GM18858 (cell line): Measurements from ENCODE around the gene ITPK1.
"Not testable (repeated sequence)": the region's sequence is repeated elsewhere in the genome, so short reads cannot be mapped to it uniquely, and the experiment has no call there.

ENCODE experiments used
- ATAC-seq: cut with Tn5 transposase; IDR thresholded peaks from one replicate; pipeline ENCODE4 v1.9.1; 2021; ENCODE audit not compliant: unreplicated experiment

The ITPK1 gene

DNA sequence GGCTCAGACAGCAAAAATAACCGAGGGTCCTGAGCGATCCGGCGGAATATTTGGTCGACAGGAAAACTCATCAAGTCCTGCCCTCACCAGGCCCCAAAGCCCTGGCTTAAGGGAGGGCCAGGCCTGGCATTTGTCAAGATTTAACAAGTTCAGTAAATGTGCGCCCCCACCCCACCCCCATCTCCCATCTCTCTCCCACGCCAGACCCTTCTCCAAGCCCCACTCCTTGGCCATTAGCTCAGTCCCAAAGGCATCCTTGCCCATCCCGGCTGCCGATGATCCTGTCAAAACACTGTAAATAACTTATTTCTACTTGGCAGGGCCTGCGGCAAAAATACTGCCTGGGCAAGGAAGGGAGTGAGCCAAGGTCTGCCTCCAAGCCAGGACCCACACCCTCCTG is 52.8 kb downstream of the ITPK1 start:
- ATAC-seq: no peak

DNA sequence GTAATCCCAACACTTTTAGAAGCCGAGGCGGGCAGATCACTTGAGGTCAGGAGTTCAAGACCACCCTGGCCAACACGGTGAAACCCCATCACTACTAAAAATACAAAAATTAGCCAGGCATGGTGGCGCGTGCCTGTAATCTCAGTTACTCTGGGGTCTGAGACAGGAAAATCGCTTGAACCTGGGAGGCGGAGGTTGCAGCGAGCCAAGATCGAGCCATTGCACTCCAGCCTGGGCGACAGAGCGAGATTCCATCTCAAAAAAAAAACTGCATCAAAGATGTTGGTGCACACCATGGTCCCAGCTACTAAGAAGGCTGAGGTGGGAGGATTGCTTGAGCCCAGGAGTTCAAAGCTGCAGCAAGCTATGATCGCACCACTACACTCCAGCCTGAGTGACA is 53.7 kb downstream of the ITPK1 start:
- not testable (repeated sequence) for ATAC-seq

DNA sequence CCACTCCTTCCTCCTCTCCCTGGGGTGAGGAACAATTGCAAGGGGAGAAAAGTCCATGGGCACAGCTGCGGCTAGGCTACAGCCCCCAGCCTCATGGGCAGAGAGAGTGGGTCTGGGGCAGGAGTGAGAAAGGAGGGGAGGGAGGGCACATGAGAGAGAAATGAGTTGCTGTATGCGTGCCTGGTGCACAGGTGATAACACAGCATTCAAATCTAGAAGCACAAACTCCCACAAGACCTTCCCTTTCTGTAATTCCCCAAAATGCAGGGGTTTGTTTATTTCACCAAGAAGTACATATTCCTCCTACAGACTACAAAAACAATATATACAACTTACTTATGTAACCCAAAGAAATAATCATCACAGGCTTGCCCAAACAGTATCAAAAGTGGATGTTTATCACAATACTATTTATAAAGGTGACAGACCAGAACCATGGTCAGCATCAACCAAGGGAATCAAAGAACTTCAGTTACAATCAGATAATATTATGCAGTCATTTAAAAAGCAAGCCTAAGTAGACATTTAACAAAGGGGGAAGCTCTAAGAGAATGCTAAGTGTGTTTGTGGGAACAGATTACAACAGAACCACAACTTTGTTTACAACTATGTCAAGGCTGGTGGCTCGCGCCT is 54.2 kb downstream of the ITPK1 start:
- no peak for ATAC-seq

DNA sequence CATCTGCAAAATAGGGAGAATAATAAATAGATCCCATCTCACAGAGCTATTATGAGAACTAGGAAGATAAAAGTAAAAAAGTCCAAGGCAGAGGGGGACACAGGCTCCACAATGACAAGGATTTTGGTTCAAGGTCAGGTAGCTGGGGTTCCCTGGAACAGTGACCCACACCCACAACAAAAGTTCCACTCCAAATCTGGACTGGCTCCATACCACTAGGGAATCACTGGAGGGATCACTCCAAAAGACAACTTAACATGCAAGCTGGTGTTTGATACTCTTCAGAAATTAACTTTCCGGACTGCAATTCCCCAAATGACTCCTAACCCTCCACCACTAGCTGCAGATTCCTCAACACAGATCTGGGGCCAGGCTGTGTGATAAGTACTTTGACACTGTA is 54.9 kb downstream of the ITPK1 start:
- no peak for ATAC-seq

DNA sequence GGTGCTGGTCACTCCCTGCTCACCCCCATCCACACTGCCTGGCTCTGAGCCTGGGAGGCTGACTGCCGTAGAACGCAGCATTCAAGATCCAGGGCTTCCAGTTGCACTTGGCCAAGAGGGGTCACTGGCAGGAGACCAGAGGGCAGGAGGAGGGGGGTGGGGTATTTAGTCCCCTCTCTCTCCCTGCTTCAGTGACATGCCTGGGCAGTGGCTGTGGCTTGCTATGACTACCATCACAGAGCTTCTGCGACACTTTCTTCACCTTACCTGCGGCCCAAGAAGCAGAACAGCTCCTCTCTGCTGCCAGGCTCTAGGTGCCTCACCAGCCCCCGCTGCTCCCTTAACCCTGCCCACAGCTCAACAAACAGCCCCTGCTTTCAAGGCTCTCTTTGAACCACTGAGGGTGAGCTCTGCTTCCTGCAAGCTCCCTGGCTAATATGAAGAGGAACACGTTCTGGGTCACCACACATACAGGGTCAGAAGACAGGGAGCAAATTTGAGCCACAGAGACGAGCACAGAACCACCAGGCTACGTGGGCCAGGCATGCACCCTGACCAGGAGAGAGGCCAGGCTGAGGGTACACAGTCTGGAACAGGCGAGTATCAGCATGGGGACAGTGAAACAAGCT is 55.7 kb downstream of the ITPK1 start:
- no peak for ATAC-seq

DNA sequence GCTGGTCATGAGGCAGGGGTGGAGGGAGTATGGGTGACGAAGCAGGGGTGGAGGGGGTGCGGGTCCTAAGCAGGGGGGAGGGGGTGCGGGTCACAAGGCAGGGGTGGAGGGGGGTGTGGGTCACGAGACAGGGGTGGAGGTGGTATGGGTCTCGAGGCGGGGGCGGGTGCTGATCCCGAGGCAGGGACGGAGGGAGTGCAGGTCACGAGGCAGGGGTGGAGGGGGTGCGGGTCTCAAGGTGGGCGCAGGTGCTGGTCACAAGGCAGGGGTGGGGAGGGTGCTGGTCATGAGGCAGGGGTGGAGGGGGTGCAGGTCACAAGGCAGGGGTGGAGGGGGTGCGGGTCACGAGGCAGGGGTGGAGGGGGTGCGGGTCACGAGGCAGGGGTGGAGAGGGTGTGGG is 56.5 kb downstream of the ITPK1 start:
- ATAC-seq: no peak

DNA sequence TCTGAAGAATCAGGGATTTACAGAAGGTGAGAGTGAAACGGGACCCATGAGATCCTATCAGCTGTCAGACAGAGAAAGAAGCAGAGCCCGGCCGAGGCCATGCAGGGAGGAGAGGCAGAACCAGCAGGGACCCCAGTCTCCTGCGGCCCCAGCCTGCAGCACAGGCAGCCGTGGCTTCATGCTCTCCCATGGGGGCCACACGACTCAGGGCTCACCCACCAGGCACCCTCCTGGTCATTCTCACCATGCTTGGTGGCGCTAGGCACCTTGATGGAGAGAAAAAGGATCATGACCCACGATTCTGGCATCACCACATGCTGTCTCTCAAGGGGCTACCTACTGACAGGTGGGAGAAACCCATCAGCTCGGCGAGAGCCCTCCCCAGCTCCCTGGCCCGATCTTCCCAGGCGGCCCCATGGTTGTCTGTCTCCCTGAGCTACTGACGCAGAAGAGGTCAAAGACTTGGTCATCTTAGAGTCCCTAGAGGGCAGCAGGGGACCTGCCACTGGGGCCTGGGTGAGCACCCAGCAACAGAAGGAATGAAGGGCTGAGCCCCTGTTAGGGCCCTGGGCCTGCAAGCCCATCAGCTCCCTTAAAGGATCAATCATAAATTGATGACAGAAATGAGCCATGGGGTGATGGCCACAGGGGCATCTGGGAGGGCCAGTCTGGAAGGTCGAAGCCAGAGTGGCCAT is 58.0 kb downstream of the ITPK1 start:
- ATAC-seq: no peak

DNA sequence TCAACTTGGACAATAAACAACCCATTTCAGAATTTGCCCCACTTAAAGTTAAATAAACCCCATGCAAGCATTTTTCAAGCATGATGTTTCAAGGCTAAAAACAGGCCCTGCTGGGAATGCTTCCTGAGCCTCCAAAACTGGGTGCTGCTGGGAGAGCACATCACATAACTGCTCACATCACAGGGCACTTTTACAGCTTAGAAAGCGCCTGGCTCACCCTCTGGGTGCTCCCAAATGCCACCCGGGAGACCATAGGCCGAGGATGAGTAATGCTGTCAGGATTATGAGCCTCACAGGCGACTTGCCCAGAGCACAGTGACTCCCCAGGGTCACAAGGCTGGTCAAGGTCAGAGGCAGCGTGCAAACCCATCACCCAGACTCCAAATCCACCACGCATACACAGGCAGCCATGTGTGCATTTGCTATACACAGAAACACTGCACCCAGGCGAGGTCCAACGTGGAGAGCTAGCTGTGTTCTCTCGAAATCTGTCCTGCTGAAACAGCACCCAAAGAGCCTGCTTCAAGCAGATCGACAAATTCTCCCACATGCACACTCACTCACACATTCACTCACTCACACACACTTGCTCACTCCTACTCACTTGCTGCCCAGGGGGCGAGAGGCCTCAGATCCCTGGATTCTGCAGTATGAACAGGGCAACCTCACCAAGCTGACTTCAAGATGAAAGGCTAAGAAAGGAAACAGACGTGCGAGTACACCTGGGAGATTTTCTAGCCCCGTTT is 58.7 kb downstream of the ITPK1 start:
- ATAC-seq: no peak

DNA sequence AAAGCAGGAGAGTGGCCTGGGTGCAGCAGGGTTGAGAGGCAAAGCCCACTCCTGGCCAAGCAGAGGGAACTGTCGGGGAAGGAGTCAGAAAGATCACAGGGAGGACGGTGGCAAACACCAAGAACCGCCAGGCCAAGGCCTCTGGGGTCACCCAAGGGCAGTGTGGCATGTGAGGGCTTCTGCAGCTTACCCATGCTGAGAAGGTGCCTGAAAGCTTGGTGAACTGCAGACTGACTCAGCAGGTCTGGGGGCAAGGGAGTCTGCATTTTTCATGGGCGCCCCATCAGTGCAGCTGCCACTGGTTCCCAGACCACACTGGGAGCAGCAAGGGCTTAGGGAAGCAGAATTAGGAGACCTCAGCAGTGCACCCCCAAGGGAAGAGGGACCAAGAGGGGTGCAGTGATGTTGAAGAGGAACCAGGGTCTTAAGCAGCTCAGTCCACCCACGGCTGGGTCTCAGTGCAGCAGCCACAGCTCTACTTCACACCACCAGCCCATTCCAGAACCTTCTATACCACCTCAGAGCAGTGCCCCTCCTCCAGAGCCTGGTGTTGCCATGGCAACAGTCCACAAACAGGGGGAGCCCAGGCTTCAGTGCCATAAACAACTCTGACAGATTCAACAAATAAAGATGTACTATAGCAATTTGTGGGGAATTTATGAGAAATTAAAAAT is 59.4 kb downstream of the ITPK1 start:
- no peak for ATAC-seq

DNA sequence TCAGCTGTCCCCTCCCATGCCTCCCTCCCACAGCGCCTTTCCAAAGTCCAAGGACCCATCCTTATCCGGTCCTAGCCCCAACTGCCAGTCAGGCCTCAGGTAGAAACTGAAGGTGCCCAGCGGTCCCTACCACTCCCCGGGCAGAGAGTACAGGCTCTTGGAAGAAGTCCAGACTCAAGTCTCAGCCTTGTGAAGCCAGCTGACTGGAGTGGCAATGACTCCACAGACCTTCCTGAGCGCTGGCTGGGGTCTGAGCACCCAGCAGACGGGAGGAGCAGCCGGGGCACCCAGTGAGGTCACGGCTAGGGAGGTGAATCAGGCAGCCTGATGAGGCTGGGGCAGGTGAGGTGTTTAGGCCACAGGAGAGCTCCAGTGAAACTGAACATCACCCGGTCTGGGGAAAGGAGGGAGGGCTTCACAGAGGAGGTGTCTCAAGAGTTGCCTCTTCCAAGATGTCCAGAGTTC is 60.0 kb downstream of the ITPK1 start:
- ATAC-seq: no peak

DNA sequence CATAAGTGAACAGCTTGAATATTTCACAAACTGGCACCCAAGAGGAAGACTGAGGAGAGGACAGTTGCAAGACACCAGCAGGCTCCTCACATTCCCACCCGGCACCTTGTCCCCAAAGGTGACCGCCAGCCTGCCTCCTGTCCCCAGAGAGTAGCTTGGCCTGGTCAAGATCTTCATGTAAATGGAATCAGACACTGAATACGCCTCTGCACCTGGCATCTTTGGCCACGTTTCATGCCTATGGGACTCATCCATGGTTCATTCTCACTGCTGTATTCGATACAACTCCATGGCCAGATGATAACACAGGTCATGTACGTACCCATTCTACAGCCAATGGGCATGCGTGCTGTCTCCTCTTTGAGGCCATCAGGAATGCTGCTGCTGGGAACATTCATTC is 60.8 kb downstream of the ITPK1 start:
- ATAC-seq: no peak

DNA sequence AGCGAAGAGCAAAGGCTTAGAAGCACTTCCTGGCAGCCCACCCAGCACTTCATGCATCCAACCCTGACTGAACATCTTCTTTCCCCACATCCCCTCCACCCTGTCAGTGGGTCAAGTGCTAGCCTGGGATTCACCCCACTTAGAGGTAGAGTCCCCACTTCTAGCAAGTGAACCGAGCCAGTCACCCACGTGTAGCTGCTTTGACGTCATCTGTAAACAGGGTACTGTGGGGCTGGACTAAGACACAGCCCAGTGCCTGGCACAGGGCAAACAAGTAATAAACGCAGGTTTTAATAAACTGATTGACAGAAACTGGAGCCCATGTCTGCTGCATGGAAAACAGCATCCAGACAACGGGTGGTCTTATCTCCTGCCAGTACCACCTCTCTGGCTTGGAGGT is 61.7 kb downstream of the ITPK1 start:
- no peak for ATAC-seq

DNA sequence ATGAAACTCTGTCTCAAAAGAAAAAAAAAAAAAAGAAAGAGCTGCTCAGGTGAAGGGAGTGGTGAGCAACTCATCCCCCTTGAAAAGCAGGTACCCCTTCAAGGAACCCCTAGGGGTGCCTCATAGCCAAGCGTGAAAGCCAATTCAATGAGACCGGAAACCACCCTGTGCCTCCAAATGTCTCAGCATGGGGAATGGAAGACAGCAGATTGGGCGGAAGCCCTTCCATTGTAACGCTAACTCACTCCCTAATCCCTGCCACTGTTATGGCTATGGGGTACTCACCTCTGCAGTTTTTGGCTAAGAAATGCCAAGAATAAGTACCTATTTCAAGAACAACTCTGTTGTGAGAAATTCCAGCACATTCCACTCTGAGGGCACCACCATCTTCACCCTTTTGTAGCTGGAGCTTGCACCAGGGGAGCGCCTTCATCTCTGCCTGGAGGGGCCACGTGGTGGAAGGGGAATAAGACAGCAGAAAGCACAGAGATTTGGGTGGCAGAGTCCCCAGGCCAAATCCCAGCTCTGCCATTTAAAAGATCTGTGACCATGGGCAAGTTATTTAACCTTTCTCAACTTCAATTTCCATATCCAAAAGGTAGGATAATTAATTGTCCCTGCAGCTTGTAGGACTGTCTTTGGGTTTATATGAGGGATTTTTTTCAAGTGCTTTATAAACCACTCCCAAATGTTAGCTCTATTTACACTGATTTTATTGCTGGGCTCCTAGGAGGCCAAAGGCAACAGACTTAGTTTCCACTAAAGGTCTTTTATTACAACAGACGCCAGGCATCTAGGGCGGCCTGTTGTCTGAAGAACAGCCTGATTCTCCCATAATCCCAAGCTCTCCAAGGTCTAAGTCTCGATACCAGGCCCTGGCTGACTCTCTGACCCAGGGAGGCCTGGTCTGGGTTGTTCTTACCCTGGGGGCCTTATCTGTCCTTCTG is 63.9 kb downstream of the ITPK1 start:
- no peak for ATAC-seq

DNA sequence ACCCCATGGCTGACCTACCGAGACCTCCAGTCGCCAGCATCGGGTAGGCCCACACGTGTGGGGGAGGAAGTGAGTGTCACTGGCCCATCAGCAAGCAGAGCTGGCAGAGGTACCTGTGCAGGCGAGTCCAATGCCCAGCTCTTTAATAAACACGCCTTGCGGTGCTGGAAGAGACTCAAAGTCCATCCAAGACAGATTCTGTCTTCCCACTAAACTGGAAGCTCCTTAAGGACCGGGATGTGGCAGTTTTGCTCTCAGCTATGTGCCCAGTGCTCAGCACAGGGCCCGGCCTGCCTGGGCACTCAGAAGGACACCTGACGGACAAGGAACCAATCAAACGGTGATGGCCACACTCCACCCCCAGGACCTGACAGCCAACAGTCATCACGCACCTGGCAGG is 65.0 kb downstream of the ITPK1 start:
- no peak for ATAC-seq

DNA sequence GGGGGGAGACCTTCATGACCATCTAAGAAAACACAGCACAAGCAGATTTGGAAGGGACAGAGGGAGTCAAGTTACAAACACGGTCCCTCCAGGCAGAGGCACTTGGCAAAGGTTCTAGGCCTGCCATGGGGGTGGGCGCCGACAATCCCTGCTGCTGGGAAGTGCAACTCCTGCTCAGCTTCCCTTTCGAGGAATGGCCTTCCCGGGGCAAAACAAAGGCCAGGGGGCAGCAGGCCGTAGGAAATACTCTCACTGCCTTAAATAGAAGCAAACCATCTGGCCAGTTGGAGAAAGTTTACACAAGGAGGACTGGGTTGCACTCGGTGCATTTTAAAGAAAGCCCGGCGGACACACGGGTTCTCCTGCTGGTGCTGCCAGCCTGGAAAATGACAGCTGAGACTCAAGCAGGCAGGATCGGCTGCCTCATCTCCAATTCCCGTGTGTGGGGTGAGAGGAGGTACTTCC is 65.8 kb downstream of the ITPK1 start:
- no peak for ATAC-seq

DNA sequence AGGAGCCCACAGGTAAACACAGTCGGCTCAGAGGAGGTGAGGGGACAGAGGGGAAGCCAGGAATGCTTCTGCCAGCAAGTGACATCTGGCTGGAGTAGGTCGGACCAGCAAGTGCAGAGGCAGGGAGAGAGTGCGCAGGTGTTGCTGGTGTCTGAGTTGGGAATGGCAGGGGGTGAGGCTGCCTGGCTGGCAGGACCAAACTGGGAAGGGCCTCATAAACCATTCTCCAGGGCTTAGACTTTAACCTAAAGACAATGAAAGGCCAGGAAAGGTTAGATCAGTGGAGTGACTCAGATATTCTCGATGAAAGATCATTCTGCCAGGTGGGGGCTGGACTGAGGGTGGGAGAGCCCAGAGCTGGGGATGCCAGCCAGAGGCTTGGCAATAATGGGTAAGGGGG is 66.4 kb downstream of the ITPK1 start:
- no peak for ATAC-seq

DNA sequence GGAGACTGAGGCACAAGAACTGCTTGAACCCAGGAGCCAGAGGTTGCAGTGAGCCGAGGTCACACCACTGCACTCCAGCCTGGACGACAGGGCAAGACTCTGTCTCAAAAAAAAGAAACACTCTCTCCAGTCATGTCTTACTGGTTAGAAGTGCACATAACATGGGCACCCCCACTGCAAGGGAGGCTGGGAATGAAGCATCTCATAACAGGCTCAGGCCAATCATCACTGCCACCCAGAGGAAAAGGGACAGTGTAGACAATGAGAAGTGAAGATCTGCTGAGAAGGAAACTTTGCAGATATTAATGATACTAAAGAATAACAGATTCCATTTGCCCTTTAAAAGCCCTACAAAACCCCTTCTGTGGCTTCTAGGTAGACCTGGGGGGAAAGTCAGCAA is 66.9 kb downstream of the ITPK1 start:
- no peak for ATAC-seq

DNA sequence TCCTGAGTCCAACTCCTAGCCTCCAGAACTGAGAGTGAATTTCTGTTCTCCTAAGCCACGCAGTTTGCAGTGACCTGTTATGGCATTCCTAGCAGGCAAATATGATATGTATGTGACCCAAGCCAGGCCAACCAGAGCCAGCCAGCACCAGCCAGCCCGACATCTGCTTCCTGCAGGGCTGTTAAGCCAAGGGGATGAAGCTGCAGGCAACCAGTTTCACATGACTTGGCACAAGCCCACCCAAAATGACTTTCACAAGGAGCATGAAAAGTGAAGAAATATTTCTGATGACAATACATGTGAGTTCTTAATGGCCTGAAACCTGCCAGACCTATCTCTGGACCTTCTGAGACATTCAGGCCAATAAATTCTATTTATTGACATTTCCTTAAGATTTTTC is 68.1 kb downstream of the ITPK1 start:
- no peak for ATAC-seq

DNA sequence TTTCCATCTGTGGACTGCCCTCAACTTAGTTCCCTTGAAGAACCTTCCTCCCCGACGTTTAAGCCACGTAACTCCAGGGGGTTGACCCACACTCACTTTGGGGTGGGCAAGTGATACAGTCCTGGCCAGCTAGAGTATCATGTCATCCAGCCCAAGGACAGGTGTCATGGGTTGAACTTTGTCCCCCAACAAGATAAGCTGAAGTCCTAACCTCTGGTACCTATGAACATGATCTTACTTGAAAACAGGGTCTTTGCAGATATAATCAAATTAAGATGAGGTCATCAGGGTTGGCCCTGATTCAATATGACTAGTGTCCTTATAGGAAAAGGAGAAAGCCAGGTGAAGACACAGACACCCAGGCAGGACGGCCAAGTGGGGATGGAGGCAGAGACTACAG is 68.6 kb downstream of the ITPK1 start:
- ATAC-seq: no peak

DNA sequence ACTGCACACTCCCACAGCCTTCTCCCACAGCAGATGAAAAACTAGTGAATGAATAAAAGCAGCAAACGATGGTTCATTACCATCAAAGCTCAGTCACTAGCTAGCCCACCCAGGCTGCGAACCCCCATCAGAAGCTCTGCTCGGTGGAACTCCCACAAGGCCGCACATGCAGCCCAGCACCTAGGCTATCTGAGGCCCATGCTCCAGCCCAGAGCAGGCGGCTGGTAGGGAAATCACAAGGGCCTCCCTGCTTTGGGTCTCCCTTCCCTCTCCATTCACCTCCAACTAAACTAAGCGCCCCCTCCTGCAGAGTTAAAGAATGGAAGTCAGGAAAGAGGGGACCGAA is 69.0 kb downstream of the ITPK1 start:
- ATAC-seq: no peak
